HepG2 (cell line): ENCODE measurements around the gene PRIMPOL. TPM values are rescaled to one million over a fixed set of nuclear protein-coding genes. Genes with fewer than 3 reads are reported as not detected.

Experiments used
- AGO1 ChIP-seq: fragments of 200-400 bp; formaldehyde crosslinking; IDR thresholded peaks from 2 replicates; pipeline ENCODE4 v1.6.1; 2017; ENCODE audit warnings: mild to moderate bottlenecking, low read depth, low read length, moderate library complexity; ENCODE audit not compliant: poor library complexity, severe bottlenecking
- AGO2 ChIP-seq: fragments of 200-400 bp; formaldehyde crosslinking; optimal IDR thresholded peaks from 2 replicates; pipeline ENCODE3; 2017; ENCODE audit warnings: mild to moderate bottlenecking, low read depth, low read length, moderate library complexity
- GABPB1 ChIP-seq: IDR thresholded peaks from 2 replicates; pipeline ENCODE4 v1.6.1; 2016; ENCODE audit warnings: mild to moderate bottlenecking, missing genetic modification reagents, moderate library complexity, missing compliant biosample characterization
- GTF2F1 ChIP-seq: fragments of 150-350 bp; IDR thresholded peaks from 2 replicates; pipeline ENCODE4 v1.6.1; 2014; ENCODE audit warnings: low read length
- HMGA1 ChIP-seq: sonication (generic); formaldehyde crosslinking; conservative IDR thresholded peaks from 2 replicates; pipeline ENCODE4 v1.4.0; 2020; ENCODE audit warnings: missing genetic modification reagents
- HOXD1 ChIP-seq: sonication (generic); formaldehyde crosslinking; IDR thresholded peaks from 2 replicates; pipeline ENCODE4 v1.5.0; 2020; ENCODE audit warnings: missing genetic modification reagents
- IRF9 ChIP-seq: sonication (generic); formaldehyde crosslinking; IDR thresholded peaks from 2 replicates; pipeline ENCODE4 v1.8.0; 2022; ENCODE audit warnings: missing genetic modification reagents, mild to moderate bottlenecking, borderline replicate concordance
- JUN ChIP-seq: sonication (generic); formaldehyde crosslinking; IDR thresholded peaks from 2 replicates; pipeline ENCODE4 v1.4.0; 2020; ENCODE audit warnings: mild to moderate bottlenecking, missing genetic modification reagents
- MBNL3 ChIP-seq: fragments of 250-450 bp; sonication (Bioruptor Pico); conservative IDR thresholded peaks from 2 replicates; pipeline ENCODE4 v1.8.0; 2022; ENCODE audit warnings: mild to moderate bottlenecking, inconsistent platforms
- MIER3 ChIP-seq: IDR thresholded peaks from 2 replicates; pipeline ENCODE4 v1.6.1; 2016; ENCODE audit warnings: missing compliant biosample characterization, borderline replicate concordance
- PRPF4 ChIP-seq: fragments of 200-400 bp; formaldehyde crosslinking; IDR thresholded peaks from 2 replicates; pipeline ENCODE4 v1.6.1; 2016; ENCODE audit warnings: low read length, low read depth; ENCODE audit not compliant: poor library complexity, severe bottlenecking
- RARA ChIP-seq: IDR thresholded peaks from 2 replicates; pipeline ENCODE4 v1.6.1; 2016; ENCODE audit warnings: missing genetic modification reagents, missing compliant biosample characterization
- RCOR2 ChIP-seq: IDR thresholded peaks from 2 replicates; pipeline ENCODE4 v1.6.1; 2016; ENCODE audit warnings: missing biosample characterization, missing genetic modification reagents
- TEAD3 ChIP-seq: optimal IDR thresholded peaks from 2 replicates; pipeline ENCODE3; 2016; ENCODE audit warnings: borderline replicate concordance
- ZNF12 ChIP-seq: sonication (generic); formaldehyde crosslinking; IDR thresholded peaks from 2 replicates; pipeline ENCODE4 v1.5.0; 2020; ENCODE audit warnings: missing genetic modification reagents
- ZNF251 ChIP-seq: sonication (generic); formaldehyde crosslinking; IDR thresholded peaks from 2 replicates; pipeline ENCODE4 v1.9.0; 2021; ENCODE audit warnings: mild to moderate bottlenecking, missing genetic modification reagents
- ZNF543 ChIP-seq: sonication (generic); formaldehyde crosslinking; IDR thresholded peaks from 2 replicates; pipeline ENCODE4 v1.4.0; 2020; ENCODE audit warnings: mild to moderate bottlenecking, missing genetic modification reagents
- ZNF7 ChIP-seq: IDR thresholded peaks from 2 replicates; pipeline ENCODE4 v1.6.1; 2016; ENCODE audit warnings: missing biosample characterization, missing genetic modification reagents
- ZNF720 ChIP-seq: sonication (generic); formaldehyde crosslinking; IDR thresholded peaks from 2 replicates; pipeline ENCODE4 v1.4.0; 2020; ENCODE audit warnings: missing genetic modification reagents
- polyA plus RNA-seq, 8 experiments: library from polyadenylated mRNA; depleted of rRNA in 3 of 8; stranded (reverse) in 7 of 8; unstranded in 1 of 8; fragments of >200 nt; fragmentation: Illumina TruSeq in 4 of 8; extraction: Trizol in 4 of 8; gene quantifications; 2 replicates each; pipeline versions ENCODE4 v1.2.1 to v1.2.3, GENCODE V29; 2011 to 2016; ENCODE audit warnings: low read depth in 4 of 8, missing spikeins in 1 of 8, mixed read lengths in 1 of 8; ENCODE audit not compliant: insufficient read depth in 1 of 8
- total RNA-seq, 5 experiments: library from RNA; depleted of rRNA; stranded (reverse); fragments of >200 nt; fragmentation: Illumina TruSeq; extraction: Trizol; gene quantifications; 2 replicates each; pipeline ENCODE4 v1.2.3, GENCODE V29; 2016; ENCODE audit warnings: low read depth in 1 of 5
- TF ChIP-seq, protein P1 (sequence below): IDR thresholded peaks from 2 replicates; pipeline ENCODE4 v1.6.1; 2018; ENCODE audit warnings: missing genetic modification reagents, mild to moderate bottlenecking, missing compliant biosample characterization
- TF ChIP-seq, protein P2 (sequence below): sonication (generic); formaldehyde crosslinking; IDR thresholded peaks from 2 replicates; pipeline ENCODE4 v1.5.0; 2020; ENCODE audit warnings: mild to moderate bottlenecking, missing genetic modification reagents, borderline replicate concordance
- TF ChIP-seq, protein P3 (sequence below): sonication (generic); formaldehyde crosslinking; IDR thresholded peaks from 2 replicates; pipeline ENCODE4 v1.4.0; 2020; ENCODE audit warnings: low read depth, mild to moderate bottlenecking, missing genetic modification reagents
- TF ChIP-seq, protein P4 (sequence below): sonication (generic); formaldehyde crosslinking; IDR thresholded peaks from 2 replicates; pipeline ENCODE4 v1.4.0; 2020; ENCODE audit warnings: missing genetic modification reagents

PRIMPOL gene
- total and polyA plus RNA-seq, 2 of the 13 experiments (the other 11 are each of a cell fraction or from before 2014, with no cell fraction given): 7.3 to 11.0 TPM

DNA sequence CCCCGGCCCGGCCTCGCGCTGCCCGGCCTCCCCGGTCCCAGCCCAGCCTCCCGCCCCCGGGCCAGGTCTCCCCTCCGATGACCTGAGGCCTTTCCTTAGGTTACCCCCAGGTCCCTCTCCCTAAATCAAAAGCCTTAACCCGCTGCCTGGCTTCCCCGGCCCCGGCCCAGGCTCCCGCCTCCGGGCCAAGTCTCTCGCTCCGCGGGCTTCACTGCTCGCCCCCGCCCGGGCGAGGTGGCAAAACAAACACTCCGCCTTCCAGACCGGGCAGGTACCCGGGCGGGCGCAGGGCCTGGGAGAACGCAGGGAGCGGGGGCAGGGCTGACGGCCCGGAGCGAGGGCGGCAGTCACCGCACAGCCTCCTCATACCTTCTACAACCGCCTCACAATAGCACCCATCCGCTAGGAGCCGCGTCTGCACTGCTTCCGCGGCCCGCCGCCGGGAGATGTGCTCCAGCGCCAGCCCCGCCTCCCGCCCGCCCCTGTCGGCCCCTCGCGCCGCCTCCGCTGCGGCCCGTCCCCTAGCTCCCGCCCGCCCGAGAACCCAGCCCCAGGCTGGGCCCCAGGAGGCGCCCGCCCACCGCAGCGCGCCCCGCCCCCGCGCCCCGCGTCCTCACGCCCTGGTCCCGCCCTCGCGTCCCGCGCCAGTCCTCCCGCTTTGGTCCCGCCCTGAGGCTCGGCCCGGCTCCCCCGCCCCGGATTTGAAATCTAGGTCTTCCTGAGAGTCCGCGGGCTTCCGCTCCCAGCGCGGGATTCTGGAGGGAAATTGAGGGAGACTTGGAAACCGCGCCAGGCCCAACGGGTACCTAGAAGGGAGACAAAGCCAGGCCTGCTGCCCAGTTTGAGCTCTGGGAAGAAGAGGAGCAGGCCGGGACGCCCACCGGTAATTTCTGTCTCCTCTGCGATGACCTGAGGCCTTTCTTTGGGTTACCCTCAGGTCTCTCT, at the start of gene PRIMPOL, which contains the start of gene CASP3 (continued):
- TF ChIP-seq AGO2: peak; percentile 52
- TF ChIP-seq GABPB1 (CRISPR knock-in tag): peak; percentile 75
- no peak for TF ChIP-seq AGO1
- no peak for TF ChIP-seq RCOR2
- peak; percentile 81; the same call in 1 of the 2 replicates for TF ChIP-seq ZNF12 (CRISPR knock-in tag)
- no peak for TF ChIP-seq ZNF251 (CRISPR knock-in tag)
- TF ChIP-seq GTF2F1: 0 out of 2 replicates have a peak, but pooled peaks have one; percentile 42
- peak; percentile 22 for TF ChIP-seq RARA (CRISPR knock-in tag)
- peak; percentile 16; the same call in 1 of the 2 replicates for TF ChIP-seq IRF9 (CRISPR knock-in tag)
- TF ChIP-seq, protein P1, sequence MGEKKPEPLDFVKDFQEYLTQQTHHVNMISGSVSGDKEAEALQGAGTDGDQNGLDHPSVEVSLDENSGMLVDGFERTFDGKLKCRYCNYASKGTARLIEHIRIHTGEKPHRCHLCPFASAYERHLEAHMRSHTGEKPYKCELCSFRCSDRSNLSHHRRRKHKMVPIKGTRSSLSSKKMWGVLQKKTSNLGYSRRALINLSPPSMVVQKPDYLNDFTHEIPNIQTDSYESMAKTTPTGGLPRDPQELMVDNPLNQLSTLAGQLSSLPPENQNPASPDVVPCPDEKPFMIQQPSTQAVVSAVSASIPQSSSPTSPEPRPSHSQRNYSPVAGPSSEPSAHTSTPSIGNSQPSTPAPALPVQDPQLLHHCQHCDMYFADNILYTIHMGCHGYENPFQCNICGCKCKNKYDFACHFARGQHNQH (CRISPR knock-in tag): peak; percentile 67; the same call in 1 of the 2 replicates
- TF ChIP-seq MIER3 (CRISPR knock-in tag): no peak
- TF ChIP-seq TEAD3: peak; percentile 52
- TF ChIP-seq ZNF543: peak; percentile 42; the same call in 1 of the 2 replicates
- TF ChIP-seq, protein P2, sequence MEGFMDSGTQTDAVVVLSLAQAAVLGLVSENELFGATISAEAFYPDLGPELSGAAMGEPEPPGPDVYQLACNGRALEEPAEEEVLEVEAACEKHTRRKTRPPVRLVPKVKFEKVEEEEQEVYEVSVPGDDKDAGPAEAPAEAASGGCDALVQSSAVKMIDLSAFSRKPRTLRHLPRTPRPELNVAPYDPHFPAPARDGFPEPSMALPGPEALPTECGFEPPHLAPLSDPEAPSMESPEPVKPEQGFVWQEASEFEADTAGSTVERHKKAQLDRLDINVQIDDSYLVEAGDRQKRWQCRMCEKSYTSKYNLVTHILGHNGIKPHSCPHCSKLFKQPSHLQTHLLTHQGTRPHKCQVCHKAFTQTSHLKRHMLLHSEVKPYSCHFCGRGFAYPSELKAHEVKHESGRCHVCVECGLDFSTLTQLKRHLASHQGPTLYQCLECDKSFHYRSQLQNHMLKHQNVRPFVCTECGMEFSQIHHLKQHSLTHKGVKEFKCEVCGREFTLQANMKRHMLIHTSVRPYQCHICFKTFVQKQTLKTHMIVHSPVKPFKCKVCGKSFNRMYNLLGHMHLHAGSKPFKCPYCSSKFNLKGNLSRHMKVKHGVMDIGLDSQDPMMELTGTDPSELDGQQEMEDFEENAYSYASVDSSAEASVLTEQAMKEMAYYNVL (CRISPR knock-in tag): no peak; the same call in 1 of the 2 replicates
- TF ChIP-seq, protein P3, sequence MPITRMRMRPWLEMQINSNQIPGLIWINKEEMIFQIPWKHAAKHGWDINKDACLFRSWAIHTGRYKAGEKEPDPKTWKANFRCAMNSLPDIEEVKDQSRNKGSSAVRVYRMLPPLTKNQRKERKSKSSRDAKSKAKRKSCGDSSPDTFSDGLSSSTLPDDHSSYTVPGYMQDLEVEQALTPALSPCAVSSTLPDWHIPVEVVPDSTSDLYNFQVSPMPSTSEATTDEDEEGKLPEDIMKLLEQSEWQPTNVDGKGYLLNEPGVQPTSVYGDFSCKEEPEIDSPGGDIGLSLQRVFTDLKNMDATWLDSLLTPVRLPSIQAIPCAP (CRISPR knock-in tag): no peak
- TF ChIP-seq ZNF720 (CRISPR knock-in tag): no peak
- no peak; the same call in 1 of the 2 replicates for TF ChIP-seq HOXD1 (CRISPR knock-in tag)
- TF ChIP-seq PRPF4: no peak
- no peak for TF ChIP-seq HMGA1 (CRISPR knock-in tag)
- no peak for TF ChIP-seq MBNL3 (CRISPR knock-in tag)
- TF ChIP-seq, protein P4, sequence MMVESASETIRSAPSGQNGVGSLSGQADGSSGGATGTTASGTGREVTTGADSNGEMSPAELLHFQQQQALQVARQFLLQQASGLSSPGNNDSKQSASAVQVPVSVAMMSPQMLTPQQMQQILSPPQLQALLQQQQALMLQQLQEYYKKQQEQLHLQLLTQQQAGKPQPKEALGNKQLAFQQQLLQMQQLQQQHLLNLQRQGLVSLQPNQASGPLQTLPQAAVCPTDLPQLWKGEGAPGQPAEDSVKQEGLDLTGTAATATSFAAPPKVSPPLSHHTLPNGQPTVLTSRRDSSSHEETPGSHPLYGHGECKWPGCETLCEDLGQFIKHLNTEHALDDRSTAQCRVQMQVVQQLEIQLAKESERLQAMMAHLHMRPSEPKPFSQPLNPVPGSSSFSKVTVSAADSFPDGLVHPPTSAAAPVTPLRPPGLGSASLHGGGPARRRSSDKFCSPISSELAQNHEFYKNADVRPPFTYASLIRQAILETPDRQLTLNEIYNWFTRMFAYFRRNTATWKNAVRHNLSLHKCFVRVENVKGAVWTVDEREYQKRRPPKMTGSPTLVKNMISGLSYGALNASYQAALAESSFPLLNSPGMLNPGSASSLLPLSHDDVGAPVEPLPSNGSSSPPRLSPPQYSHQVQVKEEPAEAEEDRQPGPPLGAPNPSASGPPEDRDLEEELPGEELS (CRISPR knock-in tag): peak; percentile 48; the same call in 1 of the 2 replicates
- TF ChIP-seq JUN (CRISPR knock-in tag): no peak
- TF ChIP-seq ZNF7 (CRISPR knock-in tag): no peak
